Subcutaneous adipose tissue (tissue), 4 donors: ENCODE results near the gene THBS1. TPM values are rescaled to one million over a fixed set of nuclear protein-coding genes. Genes with fewer than 3 reads are reported as not detected.

Experiments
- CTCF ChIP-seq: fragments of 450-650 bp; IDR thresholded peaks from one replicate; pipeline ENCODE4 v1.5.1; 2016; ENCODE audit warnings: low read depth, mild to moderate bottlenecking, control low read depth, antibody characterized with exemption, moderate library complexity
- total RNA-seq, 4 donors: library from RNA; depleted of rRNA; stranded (reverse); fragments of >200 nt; gene quantifications; one replicate each; pipeline ENCODE4 v1.1.0, GENCODE V29; 2016

Gene THBS1
- 1,000 to 10,000 TPM in 2 of 4 donors, 100 to 1,000 TPM in 1, 10 to 100 TPM in 1; 95.5 to 1,261 (median 601) TPM for total RNA-seq

GRCh38 chr15:39580485-39581241 lies at the start of gene THBS1:
THBS1 (plus strand) TSS chr15:39581079; CDS start chr15:39581858, 779 bp downstream.
- no peak for TF ChIP-seq CTCF

- no peak for TF ChIP-seq CTCF
Observed at GRCh38 chr15:39534996-39535395, 45.9 kb upstream of the THBS1 start.

GRCh38 chr15:39535466-39535865 lies 45.4 kb upstream of the THBS1 start:
- no peak for TF ChIP-seq CTCF

- no peak for TF ChIP-seq CTCF
Observed at GRCh38 chr15:39538936-39539335, 41.9 kb upstream of the THBS1 start.

- TF ChIP-seq CTCF, result no peak
Observed at GRCh38 chr15:39539466-39539865, 41.4 kb upstream of the THBS1 start.

- TF ChIP-seq CTCF, result no peak
Observed at GRCh38 chr15:39539973-39540558, 40.8 kb upstream of the THBS1 start.

GRCh38 chr15:39542385-39543065 lies 38.4 kb upstream of the THBS1 start:
- TF ChIP-seq CTCF, result no peak
